ENCODE results near the gene SNX1.
A peak's percentile ranks its signal among the peaks of the same experiment; 100 is the strongest.

The SNX1 gene

DNA sequence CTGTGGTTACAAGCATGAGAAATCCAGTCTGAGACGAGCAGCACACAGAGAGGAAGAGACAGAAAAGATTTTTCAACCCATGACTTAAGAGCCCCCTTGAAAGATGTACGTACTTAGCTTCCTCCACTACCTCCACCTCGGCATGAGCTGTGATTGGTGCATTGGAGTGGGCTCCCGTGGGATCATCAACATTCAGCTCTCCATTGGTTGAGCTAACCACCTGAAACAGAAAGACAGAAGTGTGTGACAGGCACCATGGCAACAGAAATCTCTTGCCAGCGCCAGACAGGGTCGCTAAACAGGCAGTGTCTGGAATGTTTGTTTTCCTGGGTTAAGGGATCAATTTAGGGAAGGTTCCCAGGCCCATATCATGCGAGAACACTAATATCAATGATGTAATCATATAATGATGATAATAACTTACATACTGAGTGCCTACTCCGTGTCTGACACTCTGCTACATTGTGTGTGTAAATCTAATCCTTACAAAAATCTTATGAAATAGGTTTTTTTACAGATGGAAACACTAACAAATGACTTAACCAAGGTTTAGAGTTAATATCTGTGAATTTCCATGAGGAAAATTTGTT, 84.5 kb downstream of the SNX1 start:
- DNase-seq = peak; percentile 76
- no peak for TF ChIP-seq CTCF (IDR thresholded peaks at IDR 0.05; ENCODE audit: low read depth, low read length)
- H3K36me3 ChIP-seq = peaks cover 3% of the 10 kb centered on the region; the same call in 1 of the 2 replicates
- H3K4me1 ChIP-seq = peaks cover 12% of the 10 kb centered on the region; the same call in 1 of the 2 replicates
- no peaks in the 10 kb centered on the region for H3K9me3 ChIP-seq
- H3K4me3 ChIP-seq (ENCODE audit: low read depth, low read length) = peak overlapping the region; percentile 13; the same call in 1 of the 2 replicates
- no peaks in the 10 kb centered on the region for H3K27me3 ChIP-seq

DNA sequence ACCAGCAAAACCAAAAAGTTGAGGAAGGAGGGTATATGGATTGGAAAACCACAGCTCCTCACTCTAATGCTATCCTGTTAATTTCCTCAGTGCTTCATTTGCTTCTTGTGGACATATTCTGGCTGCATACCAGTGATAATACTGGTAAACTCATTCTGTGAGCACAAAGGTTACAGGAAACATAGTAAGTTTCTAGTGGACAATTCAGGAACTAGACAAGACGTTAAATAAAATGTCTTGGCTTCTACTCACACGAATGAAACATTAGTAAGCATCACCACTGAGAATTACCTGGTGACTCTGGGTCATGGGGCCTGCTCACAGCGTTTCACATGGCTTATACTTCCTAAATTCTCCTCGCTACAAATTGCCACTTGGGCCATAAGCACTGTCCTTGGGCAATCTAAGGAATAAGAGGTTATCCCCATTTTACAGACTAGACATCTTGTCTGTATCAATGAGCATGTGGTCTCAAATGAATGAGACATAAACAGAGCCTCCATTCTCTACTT, 87.1 kb downstream of the SNX1 start:
- Histone ChIP-seq H3K4me3 (ENCODE audit: low read depth, low read length) (no peak overlapping the region), H3K9me3 (no peaks in the 10 kb centered on the region), H3K4me1 (peaks cover 12% of the 10 kb centered on the region; the same call in 1 of the 2 replicates), H3K36me3 (peaks cover 4% of the 10 kb centered on the region), H3K27me3 (no peaks in the 10 kb centered on the region)
- no peak for DNase-seq
- TF ChIP-seq CTCF (IDR thresholded peaks at IDR 0.05; ENCODE audit: low read depth, low read length) = no peak

DNA sequence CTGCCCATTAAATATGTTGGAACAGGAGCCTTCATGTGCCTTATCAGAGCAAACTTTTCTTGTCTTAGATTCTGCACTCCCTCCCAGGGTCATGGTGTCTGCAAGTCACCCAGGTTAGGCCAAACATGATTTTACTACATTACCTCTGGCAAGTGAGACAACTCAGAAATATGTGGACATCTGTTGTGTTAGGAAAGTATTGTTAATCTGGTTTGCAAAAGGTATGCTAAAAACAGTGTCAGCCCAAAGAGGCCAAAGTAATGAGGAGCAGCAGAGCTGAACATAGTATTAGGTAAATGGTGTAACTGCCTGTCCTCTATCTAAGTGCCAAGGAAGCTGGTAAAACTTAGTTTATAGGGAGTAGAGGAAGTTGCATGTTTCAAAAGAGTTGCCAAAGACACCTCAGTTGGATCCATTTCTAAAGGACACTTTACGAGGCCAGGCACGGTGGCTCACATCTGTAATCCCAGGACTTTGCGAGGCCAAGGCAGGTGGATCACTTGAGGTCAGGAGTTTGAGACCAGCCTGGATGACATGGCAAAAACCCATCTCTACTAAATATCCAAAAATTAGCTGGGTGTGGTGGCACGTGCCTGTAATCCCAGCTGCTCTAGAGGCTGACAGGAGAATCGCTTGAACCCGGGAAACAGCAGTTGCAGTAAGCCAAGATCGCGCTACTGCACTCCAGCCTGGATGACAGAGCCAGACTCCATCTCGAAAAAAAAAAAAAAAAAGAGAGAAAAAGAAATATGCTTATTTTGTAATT, 89.5 kb downstream of the SNX1 start:
- Histone ChIP-seq H3K4me1 (peaks cover 8% of the 10 kb centered on the region; the same call in 1 of the 2 replicates), H3K36me3 (peaks cover 4% of the 10 kb centered on the region), H3K9me3 (no peaks in the 10 kb centered on the region), H3K4me3 (ENCODE audit: low read depth, low read length) (no peak overlapping the region), H3K27me3 (no peaks in the 10 kb centered on the region)
- no peak for DNase-seq
- no peak for TF ChIP-seq CTCF (IDR thresholded peaks at IDR 0.05; ENCODE audit: low read depth, low read length)

GRCh38 chr15:64187396-64188191, 91.8 kb downstream of the SNX1 start:
- Histone ChIP-seq H3K36me3 (peaks cover 4% of the 10 kb centered on the region), H3K27me3 (no peaks in the 10 kb centered on the region), H3K4me1 (no peaks in the 10 kb centered on the region), H3K9me3 (no peaks in the 10 kb centered on the region), H3K4me3 (ENCODE audit: low read depth, low read length) (no peak overlapping the region)
- no peak for DNase-seq
- no peak for TF ChIP-seq CTCF (IDR thresholded peaks at IDR 0.05; ENCODE audit: low read depth, low read length)
